Peyer's patch (tissue), 4 donors: ENCODE data around the gene CRTC1.

Experiments used
- POLR2A ChIP-seq, 2 donors: fragments of 450-650 bp; IDR thresholded peaks; one replicate each; pipeline ENCODE4 v1.5.1; 2017; ENCODE audit warnings: antibody characterized with exemption in 2 of 2, mild to moderate bottlenecking in 2 of 2, moderate library complexity in 2 of 2
- TF ChIP-seq, protein P1 (sequence below), 6 experiments: fragments of 450-650 bp in 4 of 6; fragments of 200-600 bp in 2 of 6; sonication (generic) in 1 of 6; IDR thresholded peaks; one replicate each; pipeline ENCODE4 v1.5.1; 2017 to 2019; ENCODE audit warnings: antibody characterized with exemption in 6 of 6, mild to moderate bottlenecking in 3 of 6, moderate library complexity in 1 of 6

DNA sequence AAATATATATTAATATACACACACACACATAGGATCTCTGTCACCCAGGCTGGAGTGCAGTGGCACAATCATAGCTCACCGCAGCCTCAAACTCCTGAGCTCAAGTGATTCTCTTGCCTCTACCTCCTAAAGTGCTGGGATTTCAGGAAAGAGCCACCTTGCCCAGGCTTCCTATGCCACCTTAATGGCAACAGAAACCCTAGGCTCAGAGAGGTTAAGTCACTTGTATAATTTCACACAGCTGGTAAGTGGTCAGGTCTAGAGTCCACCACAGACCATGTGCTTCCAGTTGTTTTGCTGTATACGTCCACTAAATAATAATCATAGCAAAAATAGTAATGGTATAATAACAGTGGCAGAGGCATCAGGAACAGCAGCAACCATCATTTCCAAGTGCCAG, 147.0 kb downstream of the CRTC1 start:
- TF ChIP-seq, protein P1, sequence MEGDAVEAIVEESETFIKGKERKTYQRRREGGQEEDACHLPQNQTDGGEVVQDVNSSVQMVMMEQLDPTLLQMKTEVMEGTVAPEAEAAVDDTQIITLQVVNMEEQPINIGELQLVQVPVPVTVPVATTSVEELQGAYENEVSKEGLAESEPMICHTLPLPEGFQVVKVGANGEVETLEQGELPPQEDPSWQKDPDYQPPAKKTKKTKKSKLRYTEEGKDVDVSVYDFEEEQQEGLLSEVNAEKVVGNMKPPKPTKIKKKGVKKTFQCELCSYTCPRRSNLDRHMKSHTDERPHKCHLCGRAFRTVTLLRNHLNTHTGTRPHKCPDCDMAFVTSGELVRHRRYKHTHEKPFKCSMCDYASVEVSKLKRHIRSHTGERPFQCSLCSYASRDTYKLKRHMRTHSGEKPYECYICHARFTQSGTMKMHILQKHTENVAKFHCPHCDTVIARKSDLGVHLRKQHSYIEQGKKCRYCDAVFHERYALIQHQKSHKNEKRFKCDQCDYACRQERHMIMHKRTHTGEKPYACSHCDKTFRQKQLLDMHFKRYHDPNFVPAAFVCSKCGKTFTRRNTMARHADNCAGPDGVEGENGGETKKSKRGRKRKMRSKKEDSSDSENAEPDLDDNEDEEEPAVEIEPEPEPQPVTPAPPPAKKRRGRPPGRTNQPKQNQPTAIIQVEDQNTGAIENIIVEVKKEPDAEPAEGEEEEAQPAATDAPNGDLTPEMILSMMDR (IDR thresholded peaks at IDR 0.05): no peak
- TF ChIP-seq POLR2A (IDR thresholded peaks at IDR 0.05): no peak
